SK-N-MC (cell line): ENCODE measurements around the gene CPNE9.

Source experiments
- EZH2 ChIP-seq: fragments of 200-600 bp; sonication (generic); IDR thresholded peaks from one replicate; pipeline ENCODE4 v1.6.1; 2017; ENCODE audit warnings: antibody characterized with exemption
- FOXP2 ChIP-seq: optimal IDR thresholded peaks from 2 replicates; pipeline ENCODE3; 2011; ENCODE audit warnings: mild to moderate bottlenecking, moderate library complexity; ENCODE audit not compliant: insufficient read depth; ENCODE audit errors: extremely low read length, control extremely low read depth
- POLR2AphosphoS5 ChIP-seq: IDR thresholded peaks from 2 replicates; pipeline ENCODE4 v1.6.1; 2012; ENCODE audit warnings: mild to moderate bottlenecking, low read depth, low read length, borderline replicate concordance

DNA sequence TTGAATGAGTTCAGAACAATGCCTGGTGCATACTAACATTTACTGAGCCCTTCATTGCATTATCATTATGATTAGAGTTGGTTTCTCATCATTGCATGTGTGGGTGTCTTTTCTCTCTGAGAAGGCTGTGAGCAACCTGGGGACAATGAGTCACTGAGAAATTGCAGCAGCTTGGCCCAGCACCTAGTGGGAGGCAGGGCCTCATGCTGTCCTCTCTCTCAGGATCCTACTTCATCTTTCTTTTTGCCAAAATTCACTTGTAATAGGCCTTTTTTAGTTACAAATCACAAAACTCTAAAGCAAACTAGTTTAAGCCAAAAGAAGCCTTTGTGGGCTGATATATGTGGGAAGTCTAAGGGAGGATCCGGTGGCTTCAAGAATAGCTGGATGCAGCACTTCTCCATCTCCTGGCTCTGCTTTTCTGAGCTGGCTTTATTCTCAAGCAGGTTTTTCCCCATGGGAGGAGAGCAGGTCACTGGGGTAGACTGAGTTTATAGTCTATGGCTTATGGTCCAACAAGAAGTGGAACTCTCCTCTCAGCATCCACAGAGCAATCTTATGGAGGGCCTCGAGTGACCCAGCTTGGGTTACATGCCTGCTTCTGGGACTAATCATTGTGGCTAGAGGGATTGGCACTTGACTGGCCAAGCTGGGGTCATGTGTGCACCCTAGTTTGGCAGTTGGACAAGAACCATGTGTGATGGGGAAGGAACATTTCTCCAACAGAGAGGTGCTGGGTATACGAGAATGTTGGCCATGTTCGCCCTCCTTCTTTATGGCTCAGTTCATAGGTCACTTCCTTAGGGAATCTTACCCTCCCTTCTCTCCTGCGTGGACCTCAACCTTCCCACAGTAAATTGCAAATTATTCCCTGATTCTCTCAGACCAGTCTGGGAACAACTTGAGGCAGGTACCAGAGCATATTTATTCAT lies 74.8 kb downstream of the CPNE9 start:
- TF ChIP-seq POLR2AphosphoS5 (no peak), EZH2 (no peak), FOXP2 (no peak)
